Glomerular endothelial cell (primary cell): ENCODE measurements around the gene ITSN2. TPM values are rescaled to one million over a fixed set of nuclear protein-coding genes. Genes with fewer than 3 reads are reported as not detected.

ENCODE experiments used
- DNase-seq: peaks from one replicate; pipeline ENCODE4 v3.0.0-alpha.2; 2011; ENCODE audit warnings: low read depth, low spot score; ENCODE audit errors: extremely low read depth
- total RNA-seq: library from RNA; depleted of rRNA; stranded (reverse); fragments of >200 nt; gene quantifications from 2 replicates; pipeline ENCODE4 v1.2.3, GENCODE V29; 2015

ITSN2 gene
- total RNA-seq, 1 donor from 2014 or later = 36.7 TPM

DNA sequence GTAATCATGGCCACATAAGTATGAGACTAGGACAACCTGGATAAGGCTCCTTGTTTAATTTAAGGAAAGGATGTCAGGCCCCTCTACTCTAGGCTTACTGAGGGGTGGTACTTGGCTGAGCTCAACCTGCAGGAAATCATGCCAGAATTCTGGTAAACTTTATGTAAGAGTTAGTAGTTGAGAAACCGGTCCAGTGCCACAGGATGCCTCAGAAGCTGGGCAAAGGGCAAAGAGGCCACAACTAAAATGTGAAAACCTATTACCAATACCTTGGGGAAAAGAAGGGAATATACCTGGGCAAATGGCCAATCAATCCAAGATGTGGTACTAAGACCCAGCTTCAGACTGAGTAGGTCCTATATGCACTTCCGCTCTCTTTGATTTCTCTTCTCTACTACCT is 86.7 kb downstream of the ITSN2 start:
- DNase-seq = no peak

GRCh38 chr2:24272907-24273306 is 87.4 kb downstream of the ITSN2 start:
- DNase-seq = no peak

GRCh38 chr2:24272161-24272802 is 88.1 kb downstream of the ITSN2 start:
- DNase-seq = no peak

- DNase-seq = no peak
Measured at GRCh38 chr2:24269265-24269664, 91.1 kb downstream of the ITSN2 start.

GRCh38 chr2:24265212-24265611 is 95.1 kb downstream of the ITSN2 start:
- no peak for DNase-seq

DNA sequence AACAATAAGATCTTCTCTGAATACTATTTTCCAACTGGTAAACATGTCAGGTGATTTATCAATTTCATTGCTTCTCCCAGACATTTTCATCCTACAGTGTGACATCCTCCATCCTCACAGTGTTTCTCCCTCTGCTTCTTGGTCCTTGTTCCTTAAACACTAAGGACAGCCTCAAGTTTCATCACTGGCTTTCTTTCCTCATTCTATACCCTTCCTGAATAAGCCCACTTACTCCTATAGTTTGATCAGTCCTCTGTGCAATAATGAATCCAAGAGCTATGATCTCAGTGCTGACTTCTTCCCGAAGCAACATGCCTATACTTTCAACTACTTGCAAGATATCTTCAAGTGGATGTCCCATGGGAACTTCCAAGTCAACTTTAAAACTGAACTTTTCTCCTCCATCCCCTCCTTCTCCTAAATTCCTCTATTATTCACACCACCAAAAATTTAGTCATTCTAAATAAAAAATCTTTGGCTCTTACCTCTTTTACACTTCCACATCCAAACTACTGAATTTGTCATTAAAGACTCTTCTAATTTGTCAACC is 97.8 kb downstream of the ITSN2 start:
- no peak for DNase-seq

GRCh38 chr2:24261441-24261840 is 98.9 kb downstream of the ITSN2 start:
- no peak for DNase-seq

- DNase-seq = no peak
Measured at GRCh38 chr2:24259316-24259715, 101.0 kb downstream of the ITSN2 start.

- DNase-seq = no peak
Measured at GRCh38 chr2:24258718-24259117, 101.6 kb downstream of the ITSN2 start.

GRCh38 chr2:24253303-24253919 is 106.9 kb downstream of the ITSN2 start:
- DNase-seq = no peak

- no peak for DNase-seq
Measured at GRCh38 chr2:24247592-24247991, 112.7 kb downstream of the ITSN2 start.

- no peak for DNase-seq
Measured at GRCh38 chr2:24247164-24247563, 113.2 kb downstream of the ITSN2 start.

- DNase-seq = no peak
Measured at GRCh38 chr2:24245986-24246776, 114.2 kb downstream of the ITSN2 start.

DNA sequence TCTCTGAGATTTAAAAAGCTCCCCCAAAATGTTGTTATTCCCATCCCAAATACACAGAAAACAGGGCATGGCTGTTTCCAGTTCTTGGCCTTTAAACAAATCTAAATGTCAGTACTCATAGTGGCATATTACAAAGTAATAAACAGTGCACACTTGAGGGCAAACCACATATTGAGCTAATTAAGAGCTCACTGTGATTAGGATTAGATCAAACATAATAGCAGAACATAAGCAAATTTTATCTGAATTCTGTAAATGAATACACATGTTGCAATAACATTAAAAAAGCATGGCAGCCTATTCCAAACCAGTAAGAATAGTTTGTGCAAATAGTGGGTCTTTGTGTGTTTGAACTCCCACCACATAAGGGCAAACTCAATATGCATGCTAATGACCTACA is 118.8 kb downstream of the ITSN2 start:
- DNase-seq = no peak

- no peak for DNase-seq
Measured at GRCh38 chr2:24239553-24239952, 120.8 kb downstream of the ITSN2 start.

DNA sequence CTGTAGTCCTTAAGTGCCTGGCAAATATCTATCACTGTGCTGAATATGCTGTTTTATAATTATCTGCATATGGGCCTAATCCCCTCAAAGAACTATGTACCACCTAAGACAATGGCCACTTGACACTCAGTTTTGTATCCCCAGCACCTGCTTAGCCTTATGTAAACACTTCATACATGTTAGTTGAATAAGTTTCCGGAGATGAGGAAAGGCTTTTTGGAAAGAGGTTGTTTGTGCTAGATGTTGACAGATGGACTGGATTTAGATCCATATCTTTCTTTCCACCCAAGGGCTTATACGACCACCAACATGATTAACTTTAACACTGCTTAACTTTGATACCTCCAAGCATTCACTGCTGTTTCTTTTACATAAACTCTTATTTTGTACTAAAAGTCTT is 122.2 kb downstream of the ITSN2 start:
- DNase-seq = no peak

- no peak for DNase-seq
Measured at GRCh38 chr2:24237313-24237712, 123.0 kb downstream of the ITSN2 start.

DNA sequence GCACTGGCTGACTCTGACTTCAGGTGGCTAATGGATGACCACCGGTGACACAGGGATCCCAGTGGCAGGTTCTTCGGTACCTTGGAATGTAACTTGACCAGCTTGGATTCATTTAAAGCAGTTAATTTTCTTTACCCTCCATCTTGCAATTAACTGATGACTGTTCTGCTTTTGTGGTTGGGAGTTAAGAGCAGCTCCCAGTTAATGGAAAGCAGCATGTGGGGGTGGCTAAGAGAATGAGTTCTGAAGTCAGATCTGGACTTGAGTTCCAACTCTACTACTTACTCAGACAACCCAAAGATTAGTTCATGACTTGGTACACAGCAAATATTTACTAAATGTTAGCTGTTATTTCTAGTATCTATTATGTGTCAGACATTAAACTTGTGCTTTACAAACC is 127.0 kb downstream of the ITSN2 start:
- no peak for DNase-seq

- no peak for DNase-seq
Measured at GRCh38 chr2:24231461-24231881, 128.9 kb downstream of the ITSN2 start.

DNA sequence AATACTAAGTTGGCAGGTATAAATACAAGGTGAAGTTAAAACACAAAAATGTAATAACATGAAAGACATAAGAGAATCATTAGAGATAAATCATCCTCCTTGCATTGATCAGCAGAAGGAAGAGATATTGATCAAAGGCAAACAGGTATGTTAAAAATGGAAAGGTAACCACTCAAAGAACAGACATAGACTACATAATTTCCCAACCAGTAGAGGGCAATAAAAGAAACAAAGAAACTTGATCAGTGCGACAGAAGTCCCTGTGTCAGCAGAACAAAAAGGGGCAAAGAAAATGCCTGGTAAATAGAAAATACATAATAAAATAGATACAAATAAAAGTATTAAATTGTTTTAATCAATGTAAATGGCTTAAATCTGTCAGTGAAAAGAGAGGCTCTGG is 131.9 kb downstream of the ITSN2 start:
- DNase-seq = peak; percentile 3

- no peak for DNase-seq
Measured at GRCh38 chr2:24225499-24226242, 134.7 kb downstream of the ITSN2 start.
